ENCODE measurements around the gene AGRN.
A peak's percentile ranks its signal among the peaks of the same experiment; 100 is the strongest.
"Not testable (repeated sequence)": the region's sequence is repeated elsewhere in the genome, so short reads cannot be mapped to it uniquely, and the experiment has no call there.

Gene AGRN

DNA sequence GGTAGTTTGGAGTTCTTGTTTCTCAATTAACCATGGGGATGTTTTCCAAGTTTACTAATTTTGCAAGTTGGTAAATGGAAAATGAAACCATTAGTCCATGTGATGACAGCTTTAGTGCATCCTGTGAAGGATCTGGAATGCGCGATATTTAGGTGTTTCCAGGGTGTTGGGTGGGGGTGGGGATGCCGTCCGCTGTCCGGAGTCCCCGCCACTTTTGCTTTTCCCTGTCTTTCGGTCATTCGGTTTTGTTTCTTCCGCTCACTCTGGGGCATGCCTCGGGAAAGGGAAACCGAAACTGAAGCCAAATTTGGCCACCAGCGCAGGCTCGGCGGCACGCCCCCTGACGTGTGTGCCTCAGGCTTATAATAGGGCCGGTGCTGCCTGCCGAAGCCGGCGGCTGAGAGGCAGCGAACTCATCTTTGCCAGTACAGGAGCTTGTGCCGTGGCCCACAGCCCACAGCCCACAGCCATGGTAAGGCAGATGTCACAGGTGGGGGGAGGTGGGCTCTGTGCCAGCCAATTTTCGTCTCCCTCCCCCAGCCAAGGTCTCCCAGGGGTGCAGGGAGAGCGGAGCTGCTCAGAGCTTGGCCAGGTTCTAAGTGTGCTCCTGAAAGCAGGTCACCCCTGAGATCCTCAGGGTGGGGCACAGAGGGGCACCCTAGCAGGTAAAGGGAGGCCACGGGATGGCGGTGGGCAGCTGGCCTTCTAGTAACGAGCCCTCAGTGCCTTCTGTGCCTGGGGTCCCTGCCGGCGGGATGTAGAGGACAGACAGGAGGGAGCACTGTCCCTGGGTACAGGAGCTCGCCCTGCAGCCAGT lies 6.6 kb upstream of the AGRN start, which contains the start of gene ISG15:
ISG15 (plus strand) TSS at position 393 of the 817 bp plus-strand sequence; CDS start at position 470, 77 bp downstream.
- Mint-ChIP-seq H3K4me3 (peak within 1 kb of the TSS; percentile 90 to 91 (median 90)), H3K9me3 (no peaks in the 10 kb centered on the region), H3K27ac (peak within 1 kb of the TSS; percentile 84 to 92 (median 89)), H3K27me3 (ENCODE audit: low read depth) (peaks cover 3% of the 10 kb centered on the region), H3K4me1 (peaks cover 13% of the 10 kb centered on the region), H3K36me3 (ENCODE audit: low read depth) (no peaks in the 10 kb centered on the region)
- TF ChIP-seq, protein P1, sequence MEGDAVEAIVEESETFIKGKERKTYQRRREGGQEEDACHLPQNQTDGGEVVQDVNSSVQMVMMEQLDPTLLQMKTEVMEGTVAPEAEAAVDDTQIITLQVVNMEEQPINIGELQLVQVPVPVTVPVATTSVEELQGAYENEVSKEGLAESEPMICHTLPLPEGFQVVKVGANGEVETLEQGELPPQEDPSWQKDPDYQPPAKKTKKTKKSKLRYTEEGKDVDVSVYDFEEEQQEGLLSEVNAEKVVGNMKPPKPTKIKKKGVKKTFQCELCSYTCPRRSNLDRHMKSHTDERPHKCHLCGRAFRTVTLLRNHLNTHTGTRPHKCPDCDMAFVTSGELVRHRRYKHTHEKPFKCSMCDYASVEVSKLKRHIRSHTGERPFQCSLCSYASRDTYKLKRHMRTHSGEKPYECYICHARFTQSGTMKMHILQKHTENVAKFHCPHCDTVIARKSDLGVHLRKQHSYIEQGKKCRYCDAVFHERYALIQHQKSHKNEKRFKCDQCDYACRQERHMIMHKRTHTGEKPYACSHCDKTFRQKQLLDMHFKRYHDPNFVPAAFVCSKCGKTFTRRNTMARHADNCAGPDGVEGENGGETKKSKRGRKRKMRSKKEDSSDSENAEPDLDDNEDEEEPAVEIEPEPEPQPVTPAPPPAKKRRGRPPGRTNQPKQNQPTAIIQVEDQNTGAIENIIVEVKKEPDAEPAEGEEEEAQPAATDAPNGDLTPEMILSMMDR (IDR thresholded peaks at IDR 0.05; ENCODE audit: unreplicated experiment in 3 of 3): no peak

DNA sequence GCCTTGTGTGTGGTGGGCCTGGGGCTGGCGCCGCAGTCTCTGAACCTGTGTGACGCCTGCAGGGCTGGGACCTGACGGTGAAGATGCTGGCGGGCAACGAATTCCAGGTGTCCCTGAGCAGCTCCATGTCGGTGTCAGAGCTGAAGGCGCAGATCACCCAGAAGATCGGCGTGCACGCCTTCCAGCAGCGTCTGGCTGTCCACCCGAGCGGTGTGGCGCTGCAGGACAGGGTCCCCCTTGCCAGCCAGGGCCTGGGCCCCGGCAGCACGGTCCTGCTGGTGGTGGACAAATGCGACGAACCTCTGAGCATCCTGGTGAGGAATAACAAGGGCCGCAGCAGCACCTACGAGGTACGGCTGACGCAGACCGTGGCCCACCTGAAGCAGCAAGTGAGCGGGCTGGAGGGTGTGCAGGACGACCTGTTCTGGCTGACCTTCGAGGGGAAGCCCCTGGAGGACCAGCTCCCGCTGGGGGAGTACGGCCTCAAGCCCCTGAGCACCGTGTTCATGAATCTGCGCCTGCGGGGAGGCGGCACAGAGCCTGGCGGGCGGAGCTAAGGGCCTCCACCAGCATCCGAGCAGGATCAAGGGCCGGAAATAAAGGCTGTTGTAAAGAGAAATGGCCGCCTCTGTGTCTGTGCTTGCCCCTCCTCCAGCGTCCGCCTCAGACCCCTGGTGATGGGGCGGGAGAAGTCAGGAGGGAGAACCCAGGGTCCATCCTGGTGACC lies 5.8 kb upstream of the AGRN start:
- TF ChIP-seq, protein P1 (IDR thresholded peaks at IDR 0.05; ENCODE audit: unreplicated experiment in 3 of 3): no peak
- no peaks in the 10 kb centered on the region for H3K36me3 Mint-ChIP-seq (ENCODE audit: low read depth)
- peak overlapping the region; percentile 59 to 82 (median 68) for H3K27ac Mint-ChIP-seq
- H3K27me3 Mint-ChIP-seq (ENCODE audit: low read depth): peaks cover 3% of the 10 kb centered on the region
- peaks cover 12% of the 10 kb centered on the region for H3K4me1 Mint-ChIP-seq
- no peaks in the 10 kb centered on the region for H3K9me3 Mint-ChIP-seq
- peak overlapping the region; percentile 90 to 91 (median 90) for H3K4me3 Mint-ChIP-seq

DNA sequence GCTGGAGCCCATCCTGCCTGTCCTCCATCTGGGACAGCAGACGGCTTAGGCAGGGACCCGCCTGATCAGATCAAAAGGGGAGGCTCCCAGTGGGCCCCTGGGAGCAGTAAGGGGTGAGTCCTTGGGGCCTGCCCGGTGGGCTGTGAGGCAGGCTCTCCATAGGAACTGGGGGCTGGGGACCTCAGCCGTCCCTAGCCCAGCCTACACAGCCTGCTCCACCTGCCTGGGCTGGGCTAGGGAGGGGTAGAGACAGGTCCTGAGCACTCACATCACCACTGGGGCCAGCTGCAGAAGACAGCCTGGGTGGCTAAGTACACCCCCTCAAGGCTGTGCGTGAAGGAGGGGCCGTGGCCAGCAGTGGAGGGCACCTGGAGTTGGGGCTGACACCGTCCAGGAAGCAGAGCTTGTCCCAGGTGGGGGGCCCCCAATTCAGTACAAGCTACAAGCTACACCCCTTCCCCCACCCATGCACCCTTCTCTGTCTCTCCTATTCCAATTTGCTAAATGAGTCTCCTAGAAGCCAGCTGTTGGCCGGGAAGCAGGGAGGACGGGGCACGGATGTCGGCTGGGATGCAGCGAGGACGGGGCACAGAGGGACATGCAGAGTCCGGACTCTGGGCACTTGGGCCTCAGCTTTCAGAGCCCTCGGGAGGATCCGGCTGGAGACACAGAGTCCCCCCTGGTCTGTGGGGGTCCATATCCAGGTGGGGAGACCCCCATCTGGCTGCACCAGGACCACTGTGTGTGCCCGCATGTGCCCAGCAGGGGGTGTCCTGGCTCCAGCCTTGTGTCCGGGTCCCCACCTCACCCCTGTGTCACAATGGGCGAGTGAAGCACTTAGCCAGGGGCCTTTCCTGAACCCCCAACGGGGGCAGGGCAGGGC lies 4.9 kb upstream of the AGRN start:
- H3K9me3 Mint-ChIP-seq: no peaks in the 10 kb centered on the region
- peaks cover 3% of the 10 kb centered on the region for H3K27me3 Mint-ChIP-seq (ENCODE audit: low read depth)
- H3K36me3 Mint-ChIP-seq (ENCODE audit: low read depth): no peaks in the 10 kb centered on the region
- peak overlapping the region; percentile 69 to 91 (median 90) for H3K4me3 Mint-ChIP-seq
- TF ChIP-seq, protein P1 (IDR thresholded peaks at IDR 0.05; ENCODE audit: unreplicated experiment in 3 of 3): peak; percentile 18 to 40 (median 35)
- peak overlapping the region in 2 of 3 experiments; percentile 59 to 68 for H3K27ac Mint-ChIP-seq
- H3K4me1 Mint-ChIP-seq: peaks cover 12% of the 10 kb centered on the region

DNA sequence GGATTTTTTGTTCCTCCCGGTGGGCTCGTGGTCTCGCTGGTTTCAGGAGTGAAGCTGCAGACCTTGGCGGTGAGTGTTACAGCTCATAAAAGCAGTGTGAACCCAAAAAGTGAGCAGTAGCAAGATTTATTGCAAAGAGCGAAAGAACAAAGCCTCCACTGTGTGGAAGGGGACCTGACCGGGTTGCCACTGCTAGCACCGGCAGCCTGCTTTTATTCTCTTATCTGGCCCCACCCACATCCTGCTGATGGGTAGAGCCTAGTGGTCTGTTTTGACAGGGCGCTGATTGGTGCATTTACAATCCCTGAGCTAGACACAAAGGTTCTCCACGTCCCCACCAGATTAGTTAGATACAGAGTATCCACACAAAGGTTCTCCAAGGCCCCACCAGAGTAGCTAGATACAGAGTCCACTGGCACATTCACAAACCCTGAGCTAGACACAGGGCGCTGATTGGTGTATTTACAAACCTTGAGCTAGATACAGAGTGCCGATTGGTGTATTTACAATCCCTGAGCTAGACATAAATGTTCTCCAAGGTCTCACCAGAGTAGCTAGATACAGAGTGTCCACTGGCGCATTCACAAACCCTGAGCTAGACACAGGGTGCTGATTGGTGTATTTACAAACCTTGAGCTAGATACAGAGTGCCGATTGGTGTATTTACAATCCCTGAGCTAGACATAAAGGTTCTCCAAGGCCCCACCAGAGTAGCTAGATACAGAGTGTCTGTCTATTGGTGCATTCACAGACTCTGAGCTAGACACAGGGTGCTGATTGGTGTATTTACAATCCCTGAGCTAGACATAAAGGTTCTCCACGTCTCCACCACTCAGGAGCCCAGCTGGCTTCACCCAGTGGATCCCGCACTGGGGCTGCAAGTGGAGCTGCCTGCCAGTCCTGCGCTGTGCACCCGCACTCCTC lies 2.3 kb upstream of the AGRN start:
- H3K4me3 Mint-ChIP-seq: peak overlapping the region; percentile 14 to 74 (median 60)
- peak overlapping the region; percentile 42 to 77 (median 62) for H3K27ac Mint-ChIP-seq
- peaks cover 19% of the 10 kb centered on the region for H3K4me1 Mint-ChIP-seq
- H3K9me3 Mint-ChIP-seq; H3K27me3 Mint-ChIP-seq (ENCODE audit: low read depth); H3K36me3 Mint-ChIP-seq (ENCODE audit: low read depth): not testable (repeated sequence)

DNA sequence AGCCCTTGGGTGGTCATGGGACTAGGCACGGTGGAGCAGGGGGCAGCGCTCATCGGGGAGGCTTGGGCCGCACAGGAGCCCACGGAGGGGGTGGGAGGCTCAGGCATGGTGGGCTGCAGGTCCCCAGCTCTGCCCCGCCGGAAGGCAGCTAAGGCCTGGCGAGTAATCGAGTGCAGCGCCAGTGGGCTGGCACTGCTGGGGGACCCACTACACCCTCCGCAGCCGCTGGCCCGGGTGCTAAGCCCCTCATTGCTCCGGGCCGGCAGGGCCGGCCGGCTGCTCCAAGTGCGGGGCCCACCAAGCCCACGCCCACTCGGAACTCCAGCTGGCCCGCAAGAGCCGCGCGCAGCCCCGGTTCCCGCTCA lies 1.6 kb upstream of the AGRN start:
- Mint-ChIP-seq H3K4me3 (peak overlapping the region in 2 of 3 experiments; percentile 14 to 74), H3K4me1 (peaks cover 22% of the 10 kb centered on the region)
- not testable (repeated sequence) for H3K9me3 Mint-ChIP-seq; H3K36me3 Mint-ChIP-seq (ENCODE audit: low read depth); H3K27me3 Mint-ChIP-seq (ENCODE audit: low read depth); H3K27ac Mint-ChIP-seq

Data from nephron (organoid).